HG03378 (cell line): Measurements from ENCODE around the gene TIMM23.

Experiments
- ATAC-seq: cut with Tn5 transposase; IDR thresholded peaks from one replicate; pipeline ENCODE4 v1.9.1; 2021; ENCODE audit warnings: mild to moderate bottlenecking, moderate library complexity; ENCODE audit not compliant: unreplicated experiment

Gene TIMM23

DNA sequence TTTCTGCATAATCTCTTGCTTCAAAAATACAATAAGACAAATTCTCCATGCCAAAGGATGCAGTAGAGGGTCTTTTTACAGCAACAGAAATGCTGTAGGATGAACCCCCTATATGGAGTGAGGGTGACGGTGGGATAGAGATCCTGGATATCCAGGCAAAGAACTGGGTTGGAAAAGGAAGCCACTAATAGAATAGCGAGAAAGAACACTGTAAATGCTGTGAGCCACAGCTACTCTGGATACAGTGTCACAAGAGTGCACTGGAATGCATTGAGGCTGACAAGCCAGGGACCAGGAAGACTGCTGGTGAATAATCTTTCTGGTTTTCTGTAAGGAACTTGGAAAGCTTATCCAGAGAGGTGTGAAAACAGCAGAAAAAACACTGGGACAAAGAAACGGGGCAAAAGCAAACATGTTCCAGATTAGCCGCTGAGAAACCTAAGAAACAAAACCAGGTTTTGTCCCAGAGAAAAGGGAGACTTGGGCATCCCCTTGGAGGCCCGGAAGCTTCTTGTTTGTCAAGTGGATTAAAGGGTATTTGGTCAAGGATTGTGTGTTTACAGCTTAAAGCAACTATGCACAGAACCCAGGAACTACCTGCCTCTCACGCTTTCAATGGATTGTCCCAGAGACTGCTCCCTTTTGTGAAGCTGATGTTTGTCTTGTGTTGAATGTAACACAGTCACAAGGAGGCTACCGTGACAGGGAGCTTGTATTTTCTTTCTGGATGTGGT is 79.9 kb downstream of the TIMM23 start:
- ATAC-seq, result no peak

DNA sequence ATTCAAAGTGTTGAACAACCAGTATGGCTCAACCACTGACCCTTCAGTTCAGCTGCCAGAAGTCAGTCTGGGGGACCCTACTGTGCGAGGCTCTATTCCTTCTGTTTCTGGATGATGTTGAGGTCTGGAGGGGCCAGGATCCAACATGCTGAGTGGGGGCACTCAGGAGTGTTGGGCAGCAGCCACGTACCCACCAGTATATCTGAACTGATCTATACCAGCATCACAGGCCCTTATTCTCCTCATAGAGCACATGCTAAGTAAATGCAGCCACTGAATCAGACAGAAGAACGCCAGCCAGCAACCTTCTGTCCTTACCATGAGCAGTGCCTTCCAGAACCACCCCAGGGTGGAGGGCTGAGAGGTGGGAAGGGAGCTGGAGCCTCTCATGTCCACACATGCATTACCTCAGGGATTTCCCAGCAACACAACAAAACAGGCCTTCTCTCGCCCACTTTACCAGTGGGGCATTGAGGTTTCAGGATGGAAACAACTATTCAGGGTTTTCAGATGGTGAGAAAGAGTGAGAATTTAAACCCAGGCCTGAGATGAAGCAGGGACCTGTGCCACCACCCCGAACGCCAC is 80.6 kb downstream of the TIMM23 start:
- no peak for ATAC-seq
